ENCODE results near the gene ARCN1. TPM values are rescaled to one million over a fixed set of nuclear protein-coding genes. Genes with fewer than 3 reads are reported as not detected.

Gene ARCN1
- total and polyA plus RNA-seq, 9 of the 15 experiments (the other 6 are each of a cell fraction or from before 2014, with no cell fraction given) = 30.0 to 224 (median 76.4) TPM

DNA sequence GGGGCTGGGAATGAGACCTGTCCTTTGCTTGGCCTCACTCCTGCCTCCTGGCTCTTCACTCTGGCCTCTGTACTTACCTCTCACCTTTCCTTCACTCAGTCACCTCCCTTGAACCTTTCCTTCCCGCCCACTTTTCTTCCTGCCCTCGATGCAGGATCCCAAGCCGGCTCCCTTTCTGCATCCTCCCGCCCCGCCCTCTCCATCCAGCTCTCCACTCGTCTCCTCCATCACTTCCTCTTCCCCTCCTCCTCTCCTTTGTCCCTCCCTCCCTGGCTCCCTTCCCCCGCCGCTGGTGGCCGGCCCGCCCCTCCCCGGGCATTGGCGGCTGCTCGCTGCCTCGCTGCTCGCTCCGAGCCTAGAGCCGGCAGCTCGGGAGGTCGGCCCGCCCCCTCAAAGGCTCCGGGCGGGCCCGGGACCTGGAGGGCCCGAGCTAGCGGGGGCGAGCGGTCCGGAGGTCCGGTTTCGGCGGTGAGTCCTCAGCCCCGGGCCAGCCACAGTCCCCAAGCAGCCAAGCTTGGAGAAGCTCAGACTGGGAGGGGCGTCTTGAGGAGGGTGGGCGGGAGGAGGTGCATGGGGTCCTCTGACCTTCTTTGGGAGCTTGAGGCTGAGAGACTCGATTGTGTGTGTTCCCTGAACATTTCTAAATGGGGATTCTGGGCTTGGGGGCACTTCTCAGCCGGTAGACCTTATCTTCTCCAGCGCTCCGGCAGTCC lies 49.0 kb downstream of the ARCN1 start (continued):
- no peak for TF ChIP-seq U2AF1 (optimal IDR thresholded peaks at IDR 0.05; ENCODE audit: low read depth, low read length)
- TF ChIP-seq ZNF232 (CRISPR knock-in tag; IDR thresholded peaks at IDR 0.05) = no peak
- TF ChIP-seq, protein P1, sequence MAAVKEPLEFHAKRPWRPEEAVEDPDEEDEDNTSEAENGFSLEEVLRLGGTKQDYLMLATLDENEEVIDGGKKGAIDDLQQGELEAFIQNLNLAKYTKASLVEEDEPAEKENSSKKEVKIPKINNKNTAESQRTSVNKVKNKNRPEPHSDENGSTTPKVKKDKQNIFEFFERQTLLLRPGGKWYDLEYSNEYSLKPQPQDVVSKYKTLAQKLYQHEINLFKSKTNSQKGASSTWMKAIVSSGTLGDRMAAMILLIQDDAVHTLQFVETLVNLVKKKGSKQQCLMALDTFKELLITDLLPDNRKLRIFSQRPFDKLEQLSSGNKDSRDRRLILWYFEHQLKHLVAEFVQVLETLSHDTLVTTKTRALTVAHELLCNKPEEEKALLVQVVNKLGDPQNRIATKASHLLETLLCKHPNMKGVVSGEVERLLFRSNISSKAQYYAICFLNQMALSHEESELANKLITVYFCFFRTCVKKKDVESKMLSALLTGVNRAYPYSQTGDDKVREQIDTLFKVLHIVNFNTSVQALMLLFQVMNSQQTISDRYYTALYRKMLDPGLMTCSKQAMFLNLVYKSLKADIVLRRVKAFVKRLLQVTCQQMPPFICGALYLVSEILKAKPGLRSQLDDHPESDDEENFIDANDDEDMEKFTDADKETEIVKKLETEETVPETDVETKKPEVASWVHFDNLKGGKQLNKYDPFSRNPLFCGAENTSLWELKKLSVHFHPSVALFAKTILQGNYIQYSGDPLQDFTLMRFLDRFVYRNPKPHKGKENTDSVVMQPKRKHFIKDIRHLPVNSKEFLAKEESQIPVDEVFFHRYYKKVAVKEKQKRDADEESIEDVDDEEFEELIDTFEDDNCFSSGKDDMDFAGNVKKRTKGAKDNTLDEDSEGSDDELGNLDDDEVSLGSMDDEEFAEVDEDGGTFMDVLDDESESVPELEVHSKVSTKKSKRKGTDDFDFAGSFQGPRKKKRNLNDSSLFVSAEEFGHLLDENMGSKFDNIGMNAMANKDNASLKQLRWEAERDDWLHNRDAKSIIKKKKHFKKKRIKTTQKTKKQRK (IDR thresholded peaks at IDR 0.05; ENCODE audit: borderline replicate concordance, low read depth, low read length) = no peak
- no peak for TF ChIP-seq U2AF2 (optimal IDR thresholded peaks at IDR 0.05; ENCODE audit: low read depth, low read length)
- TF ChIP-seq MAFK (IDR thresholded peaks at IDR 0.05; ENCODE audit: low read length) = no peak
- peak; percentile 78; the same call in 1 of the 2 replicates for TF ChIP-seq NBN (IDR thresholded peaks at IDR 0.05; ENCODE audit: low read depth)
- TF ChIP-seq POLR2A (conservative IDR thresholded peaks at IDR 0.05) = peak; percentile 65
- TF ChIP-seq OTX1 (CRISPR knock-in tag; IDR thresholded peaks at IDR 0.05) = peak; percentile 40; the same call in 1 of the 2 replicates
- TF ChIP-seq, protein P2, sequence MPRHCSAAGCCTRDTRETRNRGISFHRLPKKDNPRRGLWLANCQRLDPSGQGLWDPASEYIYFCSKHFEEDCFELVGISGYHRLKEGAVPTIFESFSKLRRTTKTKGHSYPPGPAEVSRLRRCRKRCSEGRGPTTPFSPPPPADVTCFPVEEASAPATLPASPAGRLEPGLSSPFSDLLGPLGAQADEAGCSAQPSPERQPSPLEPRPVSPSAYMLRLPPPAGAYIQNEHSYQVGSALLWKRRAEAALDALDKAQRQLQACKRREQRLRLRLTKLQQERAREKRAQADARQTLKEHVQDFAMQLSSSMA (CRISPR knock-in tag; IDR thresholded peaks at IDR 0.05) = no peak
- TF ChIP-seq RBM34 (IDR thresholded peaks at IDR 0.05; ENCODE audit: borderline replicate concordance, insufficient read depth, low read length) = no peak
- peak; percentile 68; the same call in 1 of the 2 replicates for TF ChIP-seq ELF4 (CRISPR knock-in tag; IDR thresholded peaks at IDR 0.05)
- TF ChIP-seq, protein P3, sequence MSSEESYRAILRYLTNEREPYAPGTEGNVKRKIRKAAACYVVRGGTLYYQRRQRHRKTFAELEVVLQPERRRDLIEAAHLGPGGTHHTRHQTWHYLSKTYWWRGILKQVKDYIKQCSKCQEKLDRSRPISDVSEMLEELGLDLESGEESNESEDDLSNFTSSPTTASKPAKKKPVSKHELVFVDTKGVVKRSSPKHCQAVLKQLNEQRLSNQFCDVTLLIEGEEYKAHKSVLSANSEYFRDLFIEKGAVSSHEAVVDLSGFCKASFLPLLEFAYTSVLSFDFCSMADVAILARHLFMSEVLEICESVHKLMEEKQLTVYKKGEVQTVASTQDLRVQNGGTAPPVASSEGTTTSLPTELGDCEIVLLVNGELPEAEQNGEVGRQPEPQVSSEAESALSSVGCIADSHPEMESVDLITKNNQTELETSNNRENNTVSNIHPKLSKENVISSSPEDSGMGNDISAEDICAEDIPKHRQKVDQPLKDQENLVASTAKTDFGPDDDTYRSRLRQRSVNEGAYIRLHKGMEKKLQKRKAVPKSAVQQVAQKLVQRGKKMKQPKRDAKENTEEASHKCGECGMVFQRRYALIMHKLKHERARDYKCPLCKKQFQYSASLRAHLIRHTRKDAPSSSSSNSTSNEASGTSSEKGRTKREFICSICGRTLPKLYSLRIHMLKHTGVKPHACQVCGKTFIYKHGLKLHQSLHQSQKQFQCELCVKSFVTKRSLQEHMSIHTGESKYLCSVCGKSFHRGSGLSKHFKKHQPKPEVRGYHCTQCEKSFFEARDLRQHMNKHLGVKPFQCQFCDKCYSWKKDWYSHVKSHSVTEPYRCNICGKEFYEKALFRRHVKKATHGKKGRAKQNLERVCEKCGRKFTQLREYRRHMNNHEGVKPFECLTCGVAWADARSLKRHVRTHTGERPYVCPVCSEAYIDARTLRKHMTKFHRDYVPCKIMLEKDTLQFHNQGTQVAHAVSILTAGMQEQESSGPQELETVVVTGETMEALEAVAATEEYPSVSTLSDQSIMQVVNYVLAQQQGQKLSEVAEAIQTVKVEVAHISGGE (CRISPR knock-in tag; IDR thresholded peaks at IDR 0.05) = peak in 1 of 3 experiments; percentile 55; a peak in 1 of 6 replicates
- TF ChIP-seq SETDB1 (IDR thresholded peaks at IDR 0.05; ENCODE audit: low read length) = no peak
- TF ChIP-seq KLF13 (tag; IDR thresholded peaks at IDR 0.05; ENCODE audit: borderline replicate concordance, low read depth) = no peak
- TF ChIP-seq HDAC2 (IDR thresholded peaks at IDR 0.05) = peak; percentile 93
- TF ChIP-seq ETS1 (conservative IDR thresholded peaks at IDR 0.05; ENCODE audit: control insufficient read depth, low read depth, low read length) = 0 out of 2 replicates have a peak, but pooled peaks have one; percentile 17

Data from K562 (cell line).